Measurements from ENCODE around the gene ILDR1. TPM values are rescaled to one million over a fixed set of nuclear protein-coding genes. Genes with fewer than 3 reads are reported as not detected.
"Not testable (repeated sequence)": the region's sequence is repeated elsewhere in the genome, so short reads cannot be mapped to it uniquely, and the experiment has no call there.

The ILDR1 gene
- 0.20 TPM for total RNA-seq
- long read RNA-seq = 0 reads

- DNase-seq (no peak), ATAC-seq (peak; percentile 28)
- intact Hi-C loops (cut with micrococcal nuclease) = no loop called here
Measured at GRCh38 chr3:122021811-122022401, at the start of gene ILDR1. Gene ILDR1 (minus strand): TSS chr3:122022247. CDS start chr3:122022077, 170 bp downstream.

GRCh38 chr3:122067588-122068240 lies 45.7 kb upstream of the ILDR1 start:
- ATAC-seq (no peak), DNase-seq (no peak)
- intact Hi-C loops (cut with micrococcal nuclease) = no loop called here

DNA sequence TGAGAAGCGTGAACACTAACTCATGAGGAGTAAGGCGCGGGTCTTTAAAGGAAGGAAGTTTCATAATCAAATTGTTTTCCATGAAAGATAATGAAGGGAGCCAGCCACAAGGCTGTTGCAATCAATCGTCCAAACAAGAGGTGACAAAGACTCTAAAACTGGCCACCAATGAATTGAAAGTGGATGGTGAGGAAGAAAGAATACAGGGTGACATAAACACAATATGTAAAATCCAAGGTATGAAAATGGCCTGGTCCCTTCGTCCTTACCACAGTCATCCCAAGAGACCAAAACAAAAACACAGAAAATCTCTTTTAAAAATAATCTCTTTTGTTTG lies 45.1 kb upstream of the ILDR1 start:
- ATAC-seq = peak; percentile 27
- no peak for DNase-seq
- intact Hi-C loops (cut with micrococcal nuclease) = no loop called here

GRCh38 chr3:122066331-122067213 lies 44.5 kb upstream of the ILDR1 start:
- no peak for DNase-seq
- no peak for ATAC-seq
- intact Hi-C loops (cut with micrococcal nuclease) = no loop called here

- intact Hi-C loops (cut with micrococcal nuclease) = no loop called here
- ATAC-seq = no peak
- DNase-seq = no peak
Measured at GRCh38 chr3:122064326-122064725, 42.3 kb upstream of the ILDR1 start.

DNA sequence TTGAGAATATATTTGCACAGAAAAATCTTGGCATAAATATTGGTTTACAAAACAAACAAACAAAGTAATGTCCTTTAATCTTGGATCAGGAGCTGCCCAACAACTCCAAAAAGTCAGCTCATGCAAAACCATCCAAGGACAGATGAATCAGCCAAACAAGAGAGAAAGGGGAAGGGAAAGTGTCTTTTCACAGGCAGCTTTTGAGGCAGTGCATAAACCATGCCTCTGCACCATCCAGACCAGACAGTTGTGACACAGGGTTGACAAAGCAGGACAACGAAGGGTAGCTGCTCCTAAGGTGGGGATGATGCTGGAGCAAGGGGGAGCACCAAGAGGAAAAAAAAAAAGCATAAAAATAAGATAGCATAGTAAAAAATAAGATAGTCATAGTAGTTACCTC lies 41.9 kb upstream of the ILDR1 start:
- intact Hi-C loops (cut with micrococcal nuclease) = no loop called here
- DNase-seq (no peak), ATAC-seq (peak; percentile 44)

- intact Hi-C loops (cut with micrococcal nuclease) = no loop called here
- no peak for ATAC-seq
- no peak for DNase-seq
Measured at GRCh38 chr3:122060040-122060698, 38.1 kb upstream of the ILDR1 start.

DNA sequence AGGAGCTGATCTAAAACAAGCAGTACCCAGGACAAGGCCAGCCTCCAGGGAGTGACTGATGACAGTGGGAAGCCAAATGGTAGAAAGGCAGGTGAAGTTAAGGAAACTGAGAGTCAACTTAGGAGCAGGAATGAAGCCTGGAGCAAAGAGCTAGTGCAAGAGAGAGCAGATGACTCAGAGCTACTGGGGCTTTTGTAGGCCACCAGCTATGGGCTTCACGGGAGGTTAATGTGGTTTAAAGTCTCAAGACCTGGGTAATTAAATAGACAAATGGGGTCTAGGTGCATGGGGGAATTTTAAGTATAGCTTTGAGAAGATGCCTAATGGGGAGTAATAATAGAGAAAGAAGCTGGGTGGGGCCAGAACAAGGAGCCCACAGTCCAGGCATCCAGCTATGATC lies 36.2 kb upstream of the ILDR1 start:
- DNase-seq (no peak), ATAC-seq (no peak)
- intact Hi-C loops (cut with micrococcal nuclease) = no loop called here

DNA sequence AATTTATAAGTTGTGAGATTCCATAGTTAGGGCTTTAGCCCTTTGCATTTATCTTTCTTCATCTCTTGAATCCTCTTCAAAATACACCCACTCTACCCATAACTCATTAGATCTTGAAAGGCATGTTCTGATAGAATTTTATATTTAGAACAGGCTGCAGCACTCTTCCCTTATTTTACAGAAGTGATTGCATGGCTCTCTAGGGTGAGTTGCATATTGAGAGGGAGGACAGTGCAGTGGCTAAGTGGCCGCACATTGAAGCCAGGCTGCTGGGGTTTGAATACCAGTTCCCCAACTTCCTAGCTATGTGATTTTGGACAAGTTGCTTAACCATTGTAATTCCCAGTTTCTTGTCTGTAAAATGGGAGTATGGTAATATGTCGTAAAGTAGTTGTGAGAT lies 35.6 kb upstream of the ILDR1 start:
- intact Hi-C loops (cut with micrococcal nuclease) = no loop called here

DNA sequence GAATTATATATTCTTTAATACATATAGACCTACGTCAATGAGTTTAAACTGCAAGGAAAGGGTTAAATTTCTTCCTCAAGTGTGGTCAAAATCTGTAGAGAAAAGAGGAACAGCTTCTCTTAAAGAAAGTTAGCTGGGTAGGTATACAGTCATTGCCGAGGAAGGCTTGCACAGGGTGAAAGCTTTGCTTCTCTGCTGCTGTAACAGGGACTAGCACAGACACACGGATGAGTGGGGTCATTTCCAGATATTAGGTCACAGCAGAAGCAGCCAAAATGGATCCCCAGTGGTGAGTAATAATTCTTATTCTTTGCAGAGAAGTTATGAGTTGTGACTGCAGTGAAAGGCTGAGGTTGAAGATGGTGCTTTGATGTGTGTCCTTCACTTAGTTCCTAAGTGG lies 33.2 kb upstream of the ILDR1 start, which contains the start of gene CD86:
Gene CD86, plus strand, starts transcription at position 148 of the 400 bp plus-strand sequence. Its CDS starts 128 bp downstream, at position 276.
- peak; percentile 47 for ATAC-seq
- intact Hi-C loops (cut with micrococcal nuclease) = no loop called here
- DNase-seq = no peak

More for the DNA sequence above, 35.6 kb upstream of the ILDR1 start:
- ATAC-seq (no peak), DNase-seq (no peak)

GRCh38 chr3:122052968-122053367 lies 30.9 kb upstream of the ILDR1 start:
- ATAC-seq = no peak
- no peak for DNase-seq
- intact Hi-C loops (cut with micrococcal nuclease) = no loop called here

GRCh38 chr3:122047773-122048172 lies 25.7 kb upstream of the ILDR1 start:
- ATAC-seq; DNase-seq; intact Hi-C loops (cut with micrococcal nuclease): not testable (repeated sequence)

DNA sequence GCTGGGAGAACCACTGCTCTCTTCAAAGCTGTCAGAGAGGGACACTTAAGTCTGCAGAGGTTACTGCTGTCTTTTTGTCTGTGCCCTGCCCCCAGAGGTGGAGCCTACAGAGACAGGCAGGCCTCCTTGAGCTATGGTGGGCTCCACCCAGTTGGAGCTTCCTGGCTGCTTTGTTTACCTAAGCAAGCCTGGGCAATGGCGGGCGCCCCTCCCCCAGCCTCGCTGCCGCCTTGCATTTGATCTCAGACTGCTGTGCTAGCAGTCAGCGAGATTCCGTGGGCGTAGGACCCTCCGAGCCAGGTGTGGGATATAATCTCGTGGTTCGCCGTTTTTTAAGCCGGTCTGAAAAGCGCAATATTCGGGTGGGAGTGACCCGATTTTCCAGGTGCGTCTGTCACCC lies 25.2 kb upstream of the ILDR1 start:
- ATAC-seq; intact Hi-C loops (cut with micrococcal nuclease); DNase-seq: not testable (repeated sequence)

GRCh38 chr3:122033023-122033422 lies 11.0 kb upstream of the ILDR1 start:
- ATAC-seq (no peak), DNase-seq (no peak)
- intact Hi-C loops (cut with micrococcal nuclease) = no loop called here

- ATAC-seq = no peak
- no peak for DNase-seq
- intact Hi-C loops (cut with micrococcal nuclease) = no loop called here
Measured at GRCh38 chr3:122032531-122032930, 10.5 kb upstream of the ILDR1 start.

GRCh38 chr3:122031123-122031468 lies 9.0 kb upstream of the ILDR1 start:
- no peak for ATAC-seq
- intact Hi-C loops (cut with micrococcal nuclease) = no loop called here
- no peak for DNase-seq

DNA sequence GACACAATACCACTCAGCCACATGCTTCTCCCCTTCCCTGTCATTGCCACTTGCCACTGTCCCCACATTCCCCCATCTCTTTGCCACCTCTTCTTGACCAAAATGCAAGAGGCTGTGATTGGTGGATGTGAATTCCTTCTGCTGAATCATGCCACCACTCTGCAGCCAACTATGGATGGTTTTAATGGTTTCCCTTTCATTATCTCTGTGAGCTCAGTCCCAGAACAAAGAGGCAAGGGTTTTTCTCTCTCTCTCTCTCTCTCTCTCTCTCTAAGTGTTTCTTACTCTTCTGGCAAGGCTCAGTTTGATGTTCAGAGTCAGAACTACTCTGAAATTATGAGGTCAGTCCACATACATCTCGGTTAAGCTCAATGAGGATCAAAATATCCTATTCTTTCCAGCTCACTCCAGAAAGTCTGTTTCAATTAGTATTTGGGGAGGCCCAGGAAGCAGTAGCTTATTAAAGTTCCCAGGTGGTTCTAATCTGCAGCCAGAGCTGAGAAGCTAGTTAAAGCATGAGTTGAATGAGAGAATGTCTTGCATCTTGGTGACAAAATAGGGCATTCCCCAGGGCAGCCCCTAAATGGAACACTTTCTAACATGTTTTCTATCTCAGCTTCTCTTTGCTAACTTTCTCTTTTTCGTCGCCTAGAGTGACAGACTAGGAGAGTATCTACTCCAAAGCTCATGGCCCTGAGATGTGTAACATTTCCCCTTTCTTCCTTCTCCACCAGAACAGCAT lies 8.5 kb upstream of the ILDR1 start:
- ATAC-seq (no peak), DNase-seq (no peak)
- intact Hi-C loops (cut with micrococcal nuclease) = no loop called here

DNA sequence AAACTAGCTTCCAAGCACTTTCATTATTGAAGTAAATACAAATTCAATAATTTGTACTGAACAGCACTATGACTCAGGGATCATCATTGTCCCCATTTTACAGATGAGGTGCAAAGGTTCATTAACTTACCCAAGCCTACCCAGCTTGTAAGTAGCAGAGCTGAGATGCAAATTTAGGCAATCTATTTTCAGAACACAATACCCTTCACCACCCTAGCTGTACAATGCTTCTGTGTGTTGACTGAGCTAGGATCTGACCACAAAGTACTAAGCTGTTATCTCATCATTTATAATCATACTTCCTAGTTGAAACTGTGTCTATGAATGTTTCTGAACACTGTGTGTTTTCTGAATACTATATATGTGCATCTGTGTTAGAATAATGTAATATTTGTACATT lies 3.2 kb upstream of the ILDR1 start:
- no peak for DNase-seq
- intact Hi-C loops (cut with micrococcal nuclease) = no loop called here
- ATAC-seq = no peak

DNA sequence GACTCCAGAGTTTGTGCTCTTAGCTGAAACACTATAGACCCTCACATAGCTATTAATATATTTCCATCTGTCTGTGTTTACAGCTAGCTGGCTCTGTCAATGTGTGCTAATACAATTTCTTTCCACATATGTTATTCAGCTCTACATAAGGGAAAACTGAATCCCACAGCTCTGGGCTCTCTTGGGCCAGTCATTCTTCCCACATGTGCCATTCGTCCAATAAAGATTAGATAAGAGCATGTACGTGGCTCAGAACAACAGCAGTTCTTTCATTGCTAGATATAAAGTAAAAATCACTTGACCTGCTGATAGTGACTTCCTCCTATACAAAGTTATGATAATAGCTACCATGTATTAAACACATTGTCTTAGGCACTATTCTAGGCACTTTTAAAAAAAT lies 2.8 kb upstream of the ILDR1 start:
- DNase-seq (no peak), ATAC-seq (no peak)
- intact Hi-C loops (cut with micrococcal nuclease) = no loop called here
